ENCODE results near the gene CUX1.

GRCh38 chr7:101890749-101891523, 73.5 kb downstream of the CUX1 start:
- TF ChIP-seq, protein P1, sequence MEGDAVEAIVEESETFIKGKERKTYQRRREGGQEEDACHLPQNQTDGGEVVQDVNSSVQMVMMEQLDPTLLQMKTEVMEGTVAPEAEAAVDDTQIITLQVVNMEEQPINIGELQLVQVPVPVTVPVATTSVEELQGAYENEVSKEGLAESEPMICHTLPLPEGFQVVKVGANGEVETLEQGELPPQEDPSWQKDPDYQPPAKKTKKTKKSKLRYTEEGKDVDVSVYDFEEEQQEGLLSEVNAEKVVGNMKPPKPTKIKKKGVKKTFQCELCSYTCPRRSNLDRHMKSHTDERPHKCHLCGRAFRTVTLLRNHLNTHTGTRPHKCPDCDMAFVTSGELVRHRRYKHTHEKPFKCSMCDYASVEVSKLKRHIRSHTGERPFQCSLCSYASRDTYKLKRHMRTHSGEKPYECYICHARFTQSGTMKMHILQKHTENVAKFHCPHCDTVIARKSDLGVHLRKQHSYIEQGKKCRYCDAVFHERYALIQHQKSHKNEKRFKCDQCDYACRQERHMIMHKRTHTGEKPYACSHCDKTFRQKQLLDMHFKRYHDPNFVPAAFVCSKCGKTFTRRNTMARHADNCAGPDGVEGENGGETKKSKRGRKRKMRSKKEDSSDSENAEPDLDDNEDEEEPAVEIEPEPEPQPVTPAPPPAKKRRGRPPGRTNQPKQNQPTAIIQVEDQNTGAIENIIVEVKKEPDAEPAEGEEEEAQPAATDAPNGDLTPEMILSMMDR (conservative IDR thresholded peaks at IDR 0.05; ENCODE audit: low read depth, low read length), result no peak
- TF ChIP-seq EZH2 (IDR thresholded peaks at IDR 0.05; ENCODE audit: low read length, unreplicated experiment), result no peak
